SH-SY5Y (cell line): Measurements from ENCODE around the gene SCOC.

Source experiments
- GATA2 ChIP-seq: IDR thresholded peaks from 2 replicates; pipeline ENCODE4 v1.6.1; 2011; ENCODE audit warnings: mild to moderate bottlenecking, low read depth, low read length
- GATA3 ChIP-seq: IDR thresholded peaks from 2 replicates; pipeline ENCODE4 v1.6.1; 2011; ENCODE audit warnings: low read depth, mild to moderate bottlenecking, low read length, moderate library complexity

DNA sequence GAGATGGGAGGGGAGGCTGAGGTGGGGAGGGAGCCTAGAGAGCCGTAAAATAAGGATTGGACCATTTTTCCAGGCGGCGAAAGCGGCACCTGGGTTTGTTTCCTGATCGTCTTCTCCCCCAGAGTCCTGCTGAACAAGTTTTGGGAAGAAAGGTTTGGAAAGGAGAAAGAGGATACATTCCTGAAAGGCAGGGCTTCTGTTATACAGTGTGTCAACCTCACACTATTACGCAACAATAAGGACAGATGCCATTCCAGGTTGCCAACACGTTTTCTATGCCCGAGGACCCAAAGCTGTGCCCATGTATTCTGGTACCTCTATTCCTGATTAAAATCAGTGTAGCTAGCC is 658 bp downstream of the SCOC start:
- TF ChIP-seq GATA2 (no peak), GATA3 (no peak)
